Measurements from ENCODE around the gene FIBCD1.
"Not testable (repeated sequence)": the region's sequence is repeated elsewhere in the genome, so short reads cannot be mapped to it uniquely, and the experiment has no call there.

The FIBCD1 gene

GRCh38 chr9:130970052-130970451, 31.0 kb upstream of the FIBCD1 start:
- FAIRE-seq, result no peak
- no peak for TF ChIP-seq POLR2A (IDR thresholded peaks at IDR 0.05; ENCODE audit: low read depth, low read length)
- DNase-seq (ENCODE audit: insufficient read length, low spot score), result no peak

- DNase-seq (ENCODE audit: insufficient read length, low spot score) (no peak), FAIRE-seq (no peak)
- TF ChIP-seq POLR2A (IDR thresholded peaks at IDR 0.05; ENCODE audit: low read depth, low read length), result no peak
Observed at GRCh38 chr9:130965680-130966079, 26.6 kb upstream of the FIBCD1 start.

- no peak for TF ChIP-seq POLR2A (IDR thresholded peaks at IDR 0.05; ENCODE audit: low read depth, low read length)
- no peak for FAIRE-seq
- DNase-seq (ENCODE audit: insufficient read length, low spot score), result no peak
Observed at GRCh38 chr9:130963916-130964315, 24.9 kb upstream of the FIBCD1 start.

GRCh38 chr9:130963337-130963908, 24.4 kb upstream of the FIBCD1 start:
- TF ChIP-seq POLR2A (IDR thresholded peaks at IDR 0.05; ENCODE audit: low read depth, low read length), result no peak
- FAIRE-seq (no peak), DNase-seq (ENCODE audit: insufficient read length, low spot score) (no peak)

GRCh38 chr9:130962418-130963316, 23.6 kb upstream of the FIBCD1 start:
- DNase-seq (ENCODE audit: insufficient read length, low spot score) (peak; percentile 67), FAIRE-seq (no peak)
- TF ChIP-seq POLR2A (IDR thresholded peaks at IDR 0.05; ENCODE audit: low read depth, low read length), result no peak

GRCh38 chr9:130961511-130962300, 22.7 kb upstream of the FIBCD1 start:
- FAIRE-seq, result no peak
- no peak for TF ChIP-seq POLR2A (IDR thresholded peaks at IDR 0.05; ENCODE audit: low read depth, low read length)
- no peak for DNase-seq (ENCODE audit: insufficient read length, low spot score)

- DNase-seq (ENCODE audit: insufficient read length, low spot score) (no peak), FAIRE-seq (no peak)
- no peak for TF ChIP-seq POLR2A (IDR thresholded peaks at IDR 0.05; ENCODE audit: low read depth, low read length)
Observed at GRCh38 chr9:130960522-130961378, 21.7 kb upstream of the FIBCD1 start.

GRCh38 chr9:130959809-130960334, 20.8 kb upstream of the FIBCD1 start:
- TF ChIP-seq POLR2A (IDR thresholded peaks at IDR 0.05; ENCODE audit: low read depth, low read length), result no peak
- DNase-seq (ENCODE audit: insufficient read length, low spot score) (no peak), FAIRE-seq (no peak)

- FAIRE-seq, result not testable (repeated sequence)
Observed at GRCh38 chr9:130958564-130958963, 19.5 kb upstream of the FIBCD1 start.

GRCh38 chr9:130957451-130958203, 18.6 kb upstream of the FIBCD1 start:
- DNase-seq (ENCODE audit: insufficient read length, low spot score) (no peak), FAIRE-seq (no peak)
- TF ChIP-seq POLR2A (IDR thresholded peaks at IDR 0.05; ENCODE audit: low read depth, low read length), result no peak

More at GRCh38 chr9:130958564-130958963, 19.5 kb upstream of the FIBCD1 start:
- DNase-seq (ENCODE audit: insufficient read length, low spot score), result not testable (repeated sequence)

- no peak for TF ChIP-seq POLR2A (IDR thresholded peaks at IDR 0.05; ENCODE audit: low read depth, low read length)
- no peak for DNase-seq (ENCODE audit: insufficient read length, low spot score)
- no peak for FAIRE-seq
Observed at GRCh38 chr9:130956636-130957450, 17.8 kb upstream of the FIBCD1 start.

Measured in H54 (cell line).